ENCODE measurements around the gene C10orf105.

C10orf105 gene

GRCh38 chr10:71737001-71737833 lies 17.6 kb upstream of the C10orf105 start:
- no peak for DNase-seq

DNA sequence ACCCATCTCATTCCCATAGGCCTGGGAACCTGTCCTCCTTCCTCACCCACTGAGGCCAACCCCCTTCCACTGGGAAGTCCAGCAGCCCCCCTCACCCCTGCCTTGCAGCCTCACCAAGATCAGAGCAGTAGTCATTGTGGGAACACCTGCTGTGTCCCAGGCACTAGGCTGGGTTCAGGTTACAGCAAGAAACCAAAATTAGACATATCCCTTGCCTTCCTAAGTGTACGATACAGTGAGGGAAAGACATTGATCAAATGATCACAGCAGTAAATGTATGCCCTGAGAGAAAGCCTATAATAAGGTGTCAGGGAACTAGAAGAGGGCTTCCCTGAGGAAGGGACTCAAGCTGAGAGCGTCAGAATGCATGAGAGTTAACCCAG lies 17.0 kb upstream of the C10orf105 start:
- DNase-seq, result no peak

- DNase-seq, result no peak
Observed at GRCh38 chr10:71735709-71736569, 16.4 kb upstream of the C10orf105 start.

DNA sequence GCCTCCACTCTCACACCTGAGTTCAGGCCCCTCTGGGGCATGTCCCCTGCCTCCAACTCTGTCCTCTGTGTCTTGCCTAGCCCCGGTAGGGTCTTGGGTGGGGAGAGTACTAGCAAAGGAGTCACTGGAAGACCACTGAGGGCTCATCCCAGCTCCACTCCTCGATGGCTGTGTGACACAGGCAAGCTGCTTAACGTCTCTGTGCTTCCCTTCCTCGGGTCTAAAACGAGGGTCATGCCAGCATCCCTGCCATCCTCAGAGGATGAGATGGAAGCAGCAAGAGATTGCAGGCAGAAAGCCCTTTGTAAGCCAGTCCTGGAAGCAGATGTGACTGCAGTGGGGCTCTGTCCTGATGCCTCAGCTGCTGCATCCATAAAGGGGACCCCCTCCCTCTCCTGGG lies 15.2 kb upstream of the C10orf105 start:
- no peak for DNase-seq

DNA sequence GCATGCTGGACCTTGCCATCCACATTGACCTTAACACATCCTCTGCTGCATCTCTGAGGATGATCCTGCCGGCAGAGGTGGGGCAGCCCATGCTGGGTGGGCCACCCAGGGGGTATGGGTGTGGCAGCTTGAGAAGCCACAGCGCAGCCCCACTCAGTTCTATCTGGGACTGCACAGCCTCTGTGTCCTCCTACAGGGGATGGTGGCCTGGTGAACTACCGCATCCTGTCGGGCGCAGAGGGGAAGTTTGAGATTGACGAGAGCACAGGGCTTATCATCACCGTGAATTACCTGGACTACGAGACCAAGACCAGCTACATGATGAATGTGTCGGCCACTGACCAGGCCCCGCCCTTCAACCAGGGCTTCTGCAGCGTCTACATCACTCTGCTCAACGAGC lies 12.2 kb upstream of the C10orf105 start:
- no peak for DNase-seq

GRCh38 chr10:71729161-71729636 lies 9.6 kb upstream of the C10orf105 start:
- DNase-seq, result no peak

DNA sequence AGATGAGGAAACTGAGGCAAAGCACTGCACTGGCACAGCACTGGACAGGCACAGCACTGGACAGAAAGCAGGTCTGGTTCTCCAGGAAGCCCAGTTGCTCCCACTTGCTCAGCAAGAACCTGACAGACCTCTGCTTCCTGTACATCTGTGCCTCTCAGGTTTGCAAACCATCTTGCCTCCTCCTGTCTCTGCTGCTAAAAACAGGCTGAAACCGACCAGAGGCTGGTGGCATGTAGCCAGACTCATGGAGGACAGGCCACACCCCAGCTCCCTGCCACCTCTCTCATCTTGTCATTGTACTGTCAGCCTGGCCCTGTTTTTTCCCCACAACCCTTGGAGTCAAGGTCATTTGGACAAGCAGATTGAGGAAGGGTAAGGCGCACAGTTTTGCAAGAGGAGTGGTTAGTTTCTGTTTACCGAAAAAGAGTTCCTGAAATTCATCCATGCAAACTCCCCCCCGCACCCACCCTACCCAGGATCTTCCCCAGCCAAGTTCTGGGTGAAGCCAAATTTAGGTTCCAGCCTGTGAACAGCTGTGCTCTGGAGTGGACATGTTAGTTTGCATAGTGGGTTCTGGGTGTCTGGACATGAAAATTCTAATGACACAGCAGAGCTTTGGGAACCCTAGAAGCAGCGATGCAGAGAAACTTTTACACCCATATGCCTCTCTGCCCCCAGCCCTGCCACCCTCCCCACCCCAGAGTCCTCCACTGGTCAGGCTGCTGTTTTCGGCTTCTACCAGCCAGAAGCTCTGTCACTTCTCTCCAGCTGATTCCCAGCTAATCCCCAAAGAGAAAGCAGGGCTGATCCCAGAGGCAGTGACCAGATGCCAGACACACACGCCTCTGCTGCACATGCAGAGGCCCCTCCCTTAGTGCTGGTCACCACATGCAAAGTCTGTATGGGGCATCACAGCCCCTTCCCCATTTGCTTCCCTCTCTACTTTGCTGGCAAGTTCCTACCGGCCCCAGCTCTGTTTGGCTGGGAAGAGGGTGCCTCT lies 8.5 kb upstream of the C10orf105 start:
- DNase-seq, result no peak

DNA sequence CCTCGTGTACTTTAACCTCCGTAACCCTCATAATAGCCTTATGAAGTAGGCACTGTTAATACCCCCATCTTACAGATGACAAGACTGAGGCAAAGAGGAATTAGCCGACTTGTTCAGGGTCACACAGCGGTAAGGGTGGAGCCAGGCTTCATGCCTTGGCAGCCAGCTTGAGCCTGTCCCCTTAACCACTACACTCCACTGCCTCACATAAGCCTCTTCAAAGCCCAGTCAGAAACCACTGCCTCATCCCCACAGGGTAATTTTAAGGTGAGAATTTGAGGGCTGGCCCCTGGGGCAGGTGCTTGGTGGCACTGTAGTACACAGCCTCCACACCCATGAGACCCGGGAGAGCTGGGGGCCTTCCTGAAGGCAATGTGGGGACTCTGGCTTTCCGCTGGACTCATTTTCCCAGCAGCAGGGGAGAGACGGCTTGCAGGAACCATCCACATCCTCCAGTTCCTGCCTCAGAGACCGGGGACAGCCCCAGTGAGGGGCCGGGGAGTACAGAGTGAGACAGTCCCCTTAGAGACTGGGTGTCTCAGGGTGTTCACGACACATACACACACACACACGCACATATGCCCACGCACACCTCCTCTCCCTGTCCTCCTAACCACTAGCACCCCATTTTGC lies 7.6 kb upstream of the C10orf105 start:
- DNase-seq, result no peak

GRCh38 chr10:71726580-71727104 lies 7.1 kb upstream of the C10orf105 start:
- DNase-seq, result no peak

GRCh38 chr10:71725998-71726579 lies 6.5 kb upstream of the C10orf105 start:
- DNase-seq, result no peak

- DNase-seq, result no peak
Observed at GRCh38 chr10:71725249-71725648, 5.7 kb upstream of the C10orf105 start.

- DNase-seq, result no peak
Observed at GRCh38 chr10:71724539-71724938, 5.0 kb upstream of the C10orf105 start.

- no peak for DNase-seq
Observed at GRCh38 chr10:71723311-71723710, 3.7 kb upstream of the C10orf105 start.

DNA sequence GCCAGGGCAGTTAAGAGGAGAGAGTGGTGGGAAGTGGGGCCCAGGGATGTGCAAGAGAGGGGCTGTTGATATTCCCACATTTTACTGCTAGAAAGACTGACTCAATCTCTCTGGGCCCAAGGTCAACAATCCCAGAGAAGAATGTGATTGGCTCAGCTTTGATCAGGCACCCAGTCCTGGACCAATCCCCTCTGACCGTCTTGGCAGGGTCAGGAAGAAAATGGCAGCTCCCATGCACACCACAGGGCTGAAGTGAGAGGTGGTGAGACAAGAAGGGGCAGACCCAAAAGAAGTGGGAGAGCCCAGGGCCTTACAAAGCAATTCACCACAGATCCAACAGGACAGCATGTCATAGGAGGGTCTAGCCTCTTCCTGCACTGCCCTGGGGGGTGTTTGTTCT lies 3.3 kb upstream of the C10orf105 start:
- no peak for DNase-seq

GRCh38 chr10:71721313-71721712 lies 1.7 kb upstream of the C10orf105 start:
- DNase-seq, result no peak

GRCh38 chr10:71720288-71720687 lies 710 bp upstream of the C10orf105 start:
- no peak for DNase-seq

DNA sequence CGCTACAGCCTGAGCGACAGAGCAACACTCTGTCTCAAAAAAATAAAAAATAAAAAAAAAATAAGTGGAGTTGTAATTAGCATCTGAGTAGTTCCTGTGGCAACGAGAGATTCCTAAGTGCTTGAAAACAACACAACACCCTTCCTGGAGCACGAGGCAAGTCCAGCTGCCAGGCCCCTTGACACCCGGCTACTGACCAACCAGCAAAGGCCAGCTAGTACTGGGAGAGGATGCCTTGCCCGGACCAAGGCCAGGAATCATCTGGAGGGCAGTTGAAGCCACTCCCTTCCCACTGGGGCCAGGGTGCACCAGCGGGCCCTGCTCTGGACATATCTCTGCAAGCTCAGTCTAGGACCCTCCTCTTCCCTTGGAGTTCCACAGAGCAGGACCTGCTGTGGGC lies 536 bp downstream of the C10orf105 start:
- DNase-seq, result no peak

GRCh38 chr10:71718165-71718698 lies 1.3 kb downstream of the C10orf105 start:
- no peak for DNase-seq

GRCh38 chr10:71717551-71717951 lies 2.0 kb downstream of the C10orf105 start:
- no peak for DNase-seq

DNA sequence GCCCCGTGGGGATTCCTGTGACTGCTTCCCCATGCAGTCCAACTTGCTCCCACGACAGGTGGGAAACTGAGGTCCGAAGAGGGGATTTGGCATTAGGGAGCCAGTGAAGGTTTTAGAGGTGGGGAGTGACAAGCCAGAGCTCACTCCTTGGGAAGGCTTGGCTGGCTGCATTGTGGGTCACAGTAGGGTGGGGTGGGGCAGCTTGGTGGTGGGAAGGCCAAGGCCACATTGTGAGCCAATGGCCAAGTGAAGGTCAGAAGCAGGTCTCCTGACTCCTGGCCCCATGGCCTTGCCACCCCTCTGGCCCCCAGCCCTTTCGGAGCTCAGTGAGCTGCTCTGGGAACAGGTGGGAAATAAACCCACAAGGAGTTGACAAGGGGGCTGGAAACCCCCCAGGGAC lies 2.5 kb downstream of the C10orf105 start:
- no peak for DNase-seq

GRCh38 chr10:71716426-71716825 lies 3.2 kb downstream of the C10orf105 start:
- no peak for DNase-seq

All from DMS79 (cell line).